Measurements from ENCODE around the gene MRPS14. TPM values are rescaled to one million over a fixed set of nuclear protein-coding genes. Genes with fewer than 3 reads are reported as not detected.

The MRPS14 gene
- total RNA-seq, 2 donors from 2014 or later, result 30.3 to 30.9 TPM

DNA sequence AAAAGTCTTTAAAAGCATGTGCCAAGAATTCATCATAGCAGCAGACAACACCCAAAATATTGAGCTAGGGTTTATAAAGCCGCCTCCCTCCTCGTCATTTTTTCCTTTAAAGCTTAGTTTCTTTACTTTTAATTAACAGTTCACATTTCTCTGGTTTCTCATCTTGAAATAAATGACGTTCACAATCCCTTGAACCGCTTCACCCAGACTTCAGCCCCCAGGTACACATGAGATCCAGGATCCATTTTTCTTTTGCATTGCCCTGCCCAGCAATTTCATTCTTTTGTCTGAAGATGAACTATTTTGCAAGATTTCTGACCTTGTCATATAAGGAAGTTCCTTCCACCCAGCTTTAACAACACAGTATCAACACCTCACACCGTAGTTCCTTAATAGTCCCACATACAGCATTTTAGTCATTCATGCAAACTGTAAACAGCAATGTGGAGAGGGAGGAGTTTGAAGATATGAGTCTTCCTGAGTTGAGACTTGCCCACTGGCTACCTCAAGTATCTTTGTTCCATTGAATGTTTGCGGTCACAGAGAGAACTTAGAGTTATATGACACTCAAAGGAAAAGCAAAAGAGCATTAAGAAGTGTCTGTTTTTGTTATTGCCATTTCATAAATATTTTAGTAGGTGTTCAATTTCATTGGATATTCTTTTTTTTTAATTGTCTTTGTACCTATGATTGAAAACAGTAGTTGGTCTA is 58.8 kb downstream of the MRPS14 start:
- Mint-ChIP-seq H3K27me3 (ENCODE audit: insufficient read depth) (no peaks in the 10 kb centered on the region), H3K36me3 (ENCODE audit: low read depth) (no peaks in the 10 kb centered on the region), H3K9me3 (no peaks in the 10 kb centered on the region), H3K27ac (peak overlapping the region; percentile 82), H3K4me1 (peaks cover 46% of the 10 kb centered on the region), H3K4me3 (no peak overlapping the region)
- no peak overlapping the region for H3K4me3 ChIP-seq (ENCODE audit: low read length)
- no peaks in the 10 kb centered on the region for H3K9me3 ChIP-seq (ENCODE audit: control insufficient read depth, low read length)
- TF ChIP-seq, protein P1, sequence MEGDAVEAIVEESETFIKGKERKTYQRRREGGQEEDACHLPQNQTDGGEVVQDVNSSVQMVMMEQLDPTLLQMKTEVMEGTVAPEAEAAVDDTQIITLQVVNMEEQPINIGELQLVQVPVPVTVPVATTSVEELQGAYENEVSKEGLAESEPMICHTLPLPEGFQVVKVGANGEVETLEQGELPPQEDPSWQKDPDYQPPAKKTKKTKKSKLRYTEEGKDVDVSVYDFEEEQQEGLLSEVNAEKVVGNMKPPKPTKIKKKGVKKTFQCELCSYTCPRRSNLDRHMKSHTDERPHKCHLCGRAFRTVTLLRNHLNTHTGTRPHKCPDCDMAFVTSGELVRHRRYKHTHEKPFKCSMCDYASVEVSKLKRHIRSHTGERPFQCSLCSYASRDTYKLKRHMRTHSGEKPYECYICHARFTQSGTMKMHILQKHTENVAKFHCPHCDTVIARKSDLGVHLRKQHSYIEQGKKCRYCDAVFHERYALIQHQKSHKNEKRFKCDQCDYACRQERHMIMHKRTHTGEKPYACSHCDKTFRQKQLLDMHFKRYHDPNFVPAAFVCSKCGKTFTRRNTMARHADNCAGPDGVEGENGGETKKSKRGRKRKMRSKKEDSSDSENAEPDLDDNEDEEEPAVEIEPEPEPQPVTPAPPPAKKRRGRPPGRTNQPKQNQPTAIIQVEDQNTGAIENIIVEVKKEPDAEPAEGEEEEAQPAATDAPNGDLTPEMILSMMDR (conservative IDR thresholded peaks at IDR 0.05), result no peak
- no peak overlapping the region for H3K9ac ChIP-seq (ENCODE audit: extremely low read depth, low read length, poor library complexity, severe bottlenecking)
- peaks cover 16% of the 10 kb centered on the region for H3K4me1 ChIP-seq (ENCODE audit: control insufficient read depth, insufficient read depth, low read length)
- WGBS, 2 experiments (ENCODE audit: insufficient coverage in 1 of 2, insufficient read length in 1 of 2), result 72 to 94% methylated on average over 4 to 6 of the region's 6 CpGs
- H3K27me3 ChIP-seq (ENCODE audit: control insufficient read depth, insufficient read depth, low read length, poor library complexity, severe bottlenecking), result no peaks in the 10 kb centered on the region
- DNase-seq, result no peak
- H3K36me3 ChIP-seq (ENCODE audit: control insufficient read depth, insufficient read depth, low read length), result no peaks in the 10 kb centered on the region
- no peak overlapping the region for H3K27ac ChIP-seq (ENCODE audit: low read depth, low read length)

DNA sequence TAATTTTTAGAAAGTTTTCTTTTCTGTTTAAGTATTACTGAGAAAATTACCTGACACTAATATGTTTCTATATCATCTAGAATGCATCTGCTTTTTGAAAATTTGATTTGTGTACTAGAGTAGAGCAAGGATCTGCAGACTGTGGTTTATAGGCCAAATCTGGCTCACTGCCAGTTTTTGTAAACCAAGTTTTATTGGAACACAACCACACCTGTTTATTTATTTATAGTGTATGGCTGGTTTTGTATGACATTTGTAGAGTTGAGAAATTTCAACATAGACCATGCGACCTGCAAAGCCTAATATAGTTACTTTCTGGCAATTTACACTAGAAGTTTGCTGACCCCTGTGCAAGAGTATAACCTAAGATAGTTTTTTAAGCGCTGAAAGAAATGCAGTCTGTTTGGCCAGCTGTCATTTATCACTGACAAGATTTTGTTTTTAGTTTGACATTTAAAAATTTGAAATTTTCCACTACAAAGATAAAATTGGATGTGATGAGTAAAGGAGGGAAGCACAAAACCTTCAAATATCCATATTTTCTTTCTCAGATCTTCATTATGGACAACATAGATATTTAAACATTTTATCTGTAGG is 59.6 kb downstream of the MRPS14 start:
- Mint-ChIP-seq H3K27me3 (ENCODE audit: insufficient read depth) (no peaks in the 10 kb centered on the region), H3K4me1 (peaks cover 39% of the 10 kb centered on the region), H3K27ac (no peak overlapping the region), H3K9me3 (no peaks in the 10 kb centered on the region), H3K4me3 (no peak overlapping the region), H3K36me3 (ENCODE audit: low read depth) (no peaks in the 10 kb centered on the region)
- H3K27ac ChIP-seq (ENCODE audit: low read depth, low read length), result no peak overlapping the region
- H3K9ac ChIP-seq (ENCODE audit: extremely low read depth, low read length, poor library complexity, severe bottlenecking), result no peak overlapping the region
- H3K36me3 ChIP-seq (ENCODE audit: control insufficient read depth, insufficient read depth, low read length), result no peaks in the 10 kb centered on the region
- H3K4me1 ChIP-seq (ENCODE audit: control insufficient read depth, insufficient read depth, low read length), result peaks cover 16% of the 10 kb centered on the region
- no peaks in the 10 kb centered on the region for H3K27me3 ChIP-seq (ENCODE audit: control insufficient read depth, insufficient read depth, low read length, poor library complexity, severe bottlenecking)
- H3K4me3 ChIP-seq (ENCODE audit: low read length), result no peak overlapping the region
- TF ChIP-seq, protein P1 (conservative IDR thresholded peaks at IDR 0.05), result no peak
- H3K9me3 ChIP-seq (ENCODE audit: control insufficient read depth, low read length), result no peaks in the 10 kb centered on the region
- WGBS, 2 experiments (ENCODE audit: insufficient coverage in 1 of 2, insufficient read length in 1 of 2), result 95 to 100% methylated on average over 1 to 2 of the region's 2 CpGs
- no peak for DNase-seq

Other genes with a start within 250 kb of the MRPS14 start
- gene CACYBP, start 23.5 kb downstream of the MRPS14 start, total RNA-seq, result 100 to 1,000 TPM; 170 to 182 TPM
- gene TNN, start 44.4 kb upstream of the MRPS14 start, total RNA-seq, result under 1 TPM in 1 of 2 donors, not detected in 1; 0.09 TPM
- 10 to 100 TPM in 1 of 2 donors, 1 to 10 TPM in 1; 9.2 to 12.9 TPM for gene KIAA0040, start 169.4 kb upstream of the MRPS14 start, total RNA-seq